ENCODE measurements around the gene S100A6. TPM values are rescaled to one million over a fixed set of nuclear protein-coding genes. Genes with fewer than 3 reads are reported as not detected.

The S100A6 gene
- total RNA-seq, 1 experiment from 2014 or later, result 2,572 TPM

DNA sequence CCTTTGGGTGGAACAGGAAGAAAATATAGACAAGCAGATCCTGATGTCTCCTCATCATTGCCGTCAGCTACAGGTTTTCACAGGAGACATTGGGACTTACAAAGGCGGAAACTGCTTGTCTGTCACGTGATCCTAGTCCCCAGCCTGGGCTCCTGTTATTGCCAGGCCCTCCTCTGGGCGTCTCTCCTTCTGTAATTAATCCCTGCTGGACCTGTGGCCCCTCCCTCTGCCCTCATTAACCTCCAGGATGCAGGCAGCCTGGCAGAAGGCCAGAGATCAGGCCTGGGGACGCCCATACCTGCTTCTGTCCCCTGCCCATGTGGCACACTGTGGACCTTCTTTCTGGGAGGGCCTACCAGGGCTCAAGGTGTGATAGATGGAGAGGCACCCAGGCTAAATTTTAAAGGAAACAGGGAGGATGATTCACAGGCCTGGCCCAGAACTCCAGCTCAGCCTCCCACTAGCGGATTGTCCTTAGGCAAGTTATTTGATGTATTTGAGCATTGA, 2.6 kb upstream of the S100A6 start:
- no peaks in the 10 kb centered on the region for H3K27me3 ChIP-seq (ENCODE audit: low read length)
- H2AFZ ChIP-seq (ENCODE audit: low read length), result no peak overlapping the region
- no peaks in the 10 kb centered on the region for H3K9me3 ChIP-seq (ENCODE audit: low read length)
- H3K4me3 ChIP-seq (ENCODE audit: low read length), result no peak overlapping the region
- 0 out of 2 replicates have a peak, but pooled peaks cover 3% of the 10 kb centered on the region for H4K20me1 ChIP-seq (ENCODE audit: low read length)
- 0 out of 2 replicates have a peak overlapping the region, but pooled peaks have one; percentile 2 for H3K9ac ChIP-seq (ENCODE audit: low read length)
- CTCF ChIA-PET, result no interaction called here
- peaks cover 10% of the 10 kb centered on the region for H3F3A ChIP-seq (ENCODE audit: low read length, unreplicated experiment)
- no TSS peak for BruUV-seq (replicated peaks)
- peak overlapping the region; percentile 10; the same call in 1 of the 2 replicates for H3K4me2 ChIP-seq (ENCODE audit: low read length)
- H3K4me1 ChIP-seq (ENCODE audit: insufficient read depth, low read length), result peaks cover 73% of the 10 kb centered on the region
- no peaks in the 10 kb centered on the region for H3K9me2 ChIP-seq (replicated peaks; ENCODE audit: low read length)
- POLR2A ChIA-PET (ENCODE audit: unreplicated experiment), result interaction anchor here (0.6 kb wide), 1 partner anchor 89 kb away, joined by 3 read pairs; the partner anchor contains the start of gene S100A13
- ATAC-seq, result peak; percentile 1; the same call in 1 of the 2 replicates
- peaks cover 12% of the 10 kb centered on the region for H3K36me3 ChIP-seq (ENCODE audit: low read depth, low read length)
- intact Hi-C loops (cut with micrococcal nuclease), result no loop called here
- peak overlapping the region; percentile 46 for H3K27ac ChIP-seq (ENCODE audit: low read length)
- no peak for TF ChIP-seq EZH2phosphoT487 (IDR thresholded peaks at IDR 0.05; ENCODE audit: borderline replicate concordance, low read length)
- TF ChIP-seq EZH2 (IDR thresholded peaks at IDR 0.05; ENCODE audit: low read length, unreplicated experiment), result no peak
- H3K79me2 ChIP-seq (ENCODE audit: low read length), result peaks cover 28% of the 10 kb centered on the region
- DNase-seq, result peak; percentile 64

DNA sequence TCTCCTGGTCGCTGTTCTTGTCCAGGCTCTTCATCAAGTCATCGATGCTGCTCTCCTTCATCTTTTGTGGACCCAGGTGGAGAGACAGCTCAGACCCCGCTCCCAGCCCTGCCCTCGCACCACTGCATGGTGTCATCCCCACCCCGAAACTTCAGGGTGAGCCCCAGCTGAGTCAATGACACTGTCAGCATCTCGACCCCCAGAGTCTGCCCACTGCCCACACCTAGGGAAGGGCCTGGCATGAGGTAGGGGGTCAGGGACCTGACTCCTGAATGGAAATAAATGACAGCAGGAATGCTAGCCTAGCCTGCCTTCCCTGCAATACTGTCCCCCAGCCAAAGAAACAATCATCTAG, 1.6 kb upstream of the S100A6 start:
- no peak overlapping the region for H3K4me2 ChIP-seq (ENCODE audit: low read length)
- TF ChIP-seq, protein P1, sequence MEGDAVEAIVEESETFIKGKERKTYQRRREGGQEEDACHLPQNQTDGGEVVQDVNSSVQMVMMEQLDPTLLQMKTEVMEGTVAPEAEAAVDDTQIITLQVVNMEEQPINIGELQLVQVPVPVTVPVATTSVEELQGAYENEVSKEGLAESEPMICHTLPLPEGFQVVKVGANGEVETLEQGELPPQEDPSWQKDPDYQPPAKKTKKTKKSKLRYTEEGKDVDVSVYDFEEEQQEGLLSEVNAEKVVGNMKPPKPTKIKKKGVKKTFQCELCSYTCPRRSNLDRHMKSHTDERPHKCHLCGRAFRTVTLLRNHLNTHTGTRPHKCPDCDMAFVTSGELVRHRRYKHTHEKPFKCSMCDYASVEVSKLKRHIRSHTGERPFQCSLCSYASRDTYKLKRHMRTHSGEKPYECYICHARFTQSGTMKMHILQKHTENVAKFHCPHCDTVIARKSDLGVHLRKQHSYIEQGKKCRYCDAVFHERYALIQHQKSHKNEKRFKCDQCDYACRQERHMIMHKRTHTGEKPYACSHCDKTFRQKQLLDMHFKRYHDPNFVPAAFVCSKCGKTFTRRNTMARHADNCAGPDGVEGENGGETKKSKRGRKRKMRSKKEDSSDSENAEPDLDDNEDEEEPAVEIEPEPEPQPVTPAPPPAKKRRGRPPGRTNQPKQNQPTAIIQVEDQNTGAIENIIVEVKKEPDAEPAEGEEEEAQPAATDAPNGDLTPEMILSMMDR (conservative IDR thresholded peaks at IDR 0.05; ENCODE audit: low read depth, low read length), result no peak
- TF ChIP-seq EZH2phosphoT487 (IDR thresholded peaks at IDR 0.05; ENCODE audit: borderline replicate concordance, low read length), result no peak
- no peak for TF ChIP-seq EZH2 (IDR thresholded peaks at IDR 0.05; ENCODE audit: low read length, unreplicated experiment)
- peak overlapping the region; percentile 97 for H3K27ac ChIP-seq (ENCODE audit: low read length)
- BruUV-seq (replicated peaks), result no TSS peak
- H3K4me3 ChIP-seq (ENCODE audit: low read length), result no peak overlapping the region
- peaks cover 27% of the 10 kb centered on the region for H3K79me2 ChIP-seq (ENCODE audit: low read length)
- ChIA-PET CTCF (interaction anchor here (0.5 kb wide), 1 partner anchor 127 kb away, joined by 7 read pairs; no protein-coding TSS in a partner anchor), POLR2A (ENCODE audit: unreplicated experiment) (no interaction called here)
- intact Hi-C loops (cut with micrococcal nuclease), result no loop called here
- no peak for DNase-seq
- H3K9ac ChIP-seq (ENCODE audit: low read length), result no peak overlapping the region
- H3F3A ChIP-seq (ENCODE audit: low read length, unreplicated experiment), result peaks cover 10% of the 10 kb centered on the region
- no peak for ATAC-seq
- H3K4me1 ChIP-seq (ENCODE audit: insufficient read depth, low read length), result peaks cover 79% of the 10 kb centered on the region
- H3K27me3 ChIP-seq (ENCODE audit: low read length), result no peaks in the 10 kb centered on the region
- H3K9me3 ChIP-seq (ENCODE audit: low read length), result no peaks in the 10 kb centered on the region
- peaks cover 12% of the 10 kb centered on the region for H3K36me3 ChIP-seq (ENCODE audit: low read depth, low read length)
- no peak overlapping the region for H2AFZ ChIP-seq (ENCODE audit: low read length)
- 0 out of 2 replicates have a peak, but pooled peaks cover 3% of the 10 kb centered on the region for H4K20me1 ChIP-seq (ENCODE audit: low read length)
- no peaks in the 10 kb centered on the region for H3K9me2 ChIP-seq (replicated peaks; ENCODE audit: low read length)

DNA sequence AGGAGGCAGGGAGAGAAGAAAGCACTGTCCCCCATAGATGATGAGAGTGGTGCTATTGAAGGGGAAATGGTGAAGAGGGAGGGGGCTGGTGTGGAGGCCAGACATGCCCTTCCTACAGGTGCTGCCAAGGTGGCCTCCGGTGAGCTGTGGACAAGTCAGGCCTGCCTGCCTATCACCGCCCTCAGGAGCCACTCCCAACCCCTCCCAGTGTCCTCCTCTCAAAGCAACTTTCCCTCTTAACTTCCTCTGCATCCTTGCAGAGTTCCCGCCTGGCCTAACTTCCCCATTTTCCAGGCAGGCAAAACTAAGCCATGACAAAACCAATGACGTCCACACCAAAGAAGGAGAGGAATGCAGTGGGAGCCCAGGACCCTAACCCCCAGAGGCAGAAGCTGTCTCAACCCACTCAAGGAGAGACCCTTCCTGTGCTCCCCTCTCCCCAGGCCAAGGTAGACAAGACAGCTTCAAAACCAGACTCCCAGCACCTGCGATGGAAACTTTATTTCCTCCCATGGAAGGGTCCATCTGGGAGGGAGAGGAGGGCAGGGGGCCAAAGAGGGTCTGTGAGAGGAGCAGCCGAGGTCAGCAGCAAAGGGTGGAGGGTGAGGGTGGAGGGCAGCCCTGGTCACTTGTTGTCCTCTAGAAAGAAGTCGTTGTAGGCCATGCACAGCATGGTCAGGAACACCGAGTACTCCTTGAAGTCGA, 1.0 kb upstream of the S100A6 start:
- BruUV-seq (replicated peaks), result no TSS peak
- ATAC-seq, result peak; percentile 5

More for the DNA sequence above, 1.0 kb upstream of the S100A6 start:
- Histone ChIP-seq H2AFZ (ENCODE audit: low read length) (no peak overlapping the region), H3K9ac (ENCODE audit: low read length) (peak overlapping the region; percentile 80), H3F3A (ENCODE audit: low read length, unreplicated experiment) (peaks cover 10% of the 10 kb centered on the region), H3K9me3 (ENCODE audit: low read length) (no peaks in the 10 kb centered on the region), H3K9me2 (replicated peaks; ENCODE audit: low read length) (no peaks in the 10 kb centered on the region), H3K4me3 (ENCODE audit: low read length) (peak overlapping the region; percentile 47), H3K36me3 (ENCODE audit: low read depth, low read length) (peaks cover 12% of the 10 kb centered on the region), H3K79me2 (ENCODE audit: low read length) (peaks cover 27% of the 10 kb centered on the region), H3K27ac (ENCODE audit: low read length) (peak overlapping the region; percentile 97), H3K27me3 (ENCODE audit: low read length) (no peaks in the 10 kb centered on the region), H3K4me1 (ENCODE audit: insufficient read depth, low read length) (peaks cover 81% of the 10 kb centered on the region), H3K4me2 (ENCODE audit: low read length) (peak overlapping the region; percentile 78), H4K20me1 (ENCODE audit: low read length) (0 out of 2 replicates have a peak, but pooled peaks cover 3% of the 10 kb centered on the region)
- CTCF ChIA-PET, result interaction anchor here (0.5 to 1.1 kb wide), 2 partner anchors 31 to 89 kb away, joined by 3 read pairs; no protein-coding TSS in a partner anchor
- intact Hi-C loops (cut with micrococcal nuclease), result no loop called here
- TF ChIP-seq EZH2 (IDR thresholded peaks at IDR 0.05; ENCODE audit: low read length, unreplicated experiment) (no peak), EZH2phosphoT487 (IDR thresholded peaks at IDR 0.05; ENCODE audit: borderline replicate concordance, low read length) (no peak)
- TF ChIP-seq, protein P1 (conservative IDR thresholded peaks at IDR 0.05; ENCODE audit: low read depth, low read length), result no peak
- DNase-seq, result peak; percentile 68
- POLR2A ChIA-PET (ENCODE audit: unreplicated experiment), result interaction anchor here (0.6 kb wide), 2 partner anchors 8 to 30 kb away, joined by 3 read pairs; no protein-coding TSS in a partner anchor
